ENCODE measurements around the gene FIGN.
A peak's percentile ranks its signal among the peaks of the same experiment; 100 is the strongest.

Gene FIGN

GRCh38 chr2:163709270-163709669 is 26.5 kb downstream of the FIGN start:
- no peak for DNase-seq (ENCODE audit: low spot score)

- no peak for DNase-seq (ENCODE audit: low spot score)
Observed at GRCh38 chr2:163708265-163708664, 27.5 kb downstream of the FIGN start.

DNA sequence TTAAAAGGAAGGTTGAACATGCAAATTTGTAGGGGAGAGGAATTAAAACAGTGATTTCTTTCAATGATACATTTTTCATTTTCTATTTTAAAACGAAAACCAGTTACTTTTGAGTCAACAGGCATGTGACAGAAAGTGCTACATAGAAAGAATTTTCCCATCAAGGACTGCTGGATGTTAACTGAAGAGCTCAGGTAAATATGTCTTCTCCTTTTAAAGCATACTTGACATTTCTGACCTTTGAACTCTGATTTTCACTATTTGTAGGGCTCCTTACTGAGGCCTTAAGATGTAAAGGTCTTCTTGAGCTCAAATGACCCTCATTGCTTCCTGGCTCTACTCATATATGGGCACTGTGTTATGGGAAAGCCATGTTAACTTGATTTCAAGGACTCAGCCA is 32.4 kb downstream of the FIGN start:
- no peak for DNase-seq (ENCODE audit: low spot score)

DNA sequence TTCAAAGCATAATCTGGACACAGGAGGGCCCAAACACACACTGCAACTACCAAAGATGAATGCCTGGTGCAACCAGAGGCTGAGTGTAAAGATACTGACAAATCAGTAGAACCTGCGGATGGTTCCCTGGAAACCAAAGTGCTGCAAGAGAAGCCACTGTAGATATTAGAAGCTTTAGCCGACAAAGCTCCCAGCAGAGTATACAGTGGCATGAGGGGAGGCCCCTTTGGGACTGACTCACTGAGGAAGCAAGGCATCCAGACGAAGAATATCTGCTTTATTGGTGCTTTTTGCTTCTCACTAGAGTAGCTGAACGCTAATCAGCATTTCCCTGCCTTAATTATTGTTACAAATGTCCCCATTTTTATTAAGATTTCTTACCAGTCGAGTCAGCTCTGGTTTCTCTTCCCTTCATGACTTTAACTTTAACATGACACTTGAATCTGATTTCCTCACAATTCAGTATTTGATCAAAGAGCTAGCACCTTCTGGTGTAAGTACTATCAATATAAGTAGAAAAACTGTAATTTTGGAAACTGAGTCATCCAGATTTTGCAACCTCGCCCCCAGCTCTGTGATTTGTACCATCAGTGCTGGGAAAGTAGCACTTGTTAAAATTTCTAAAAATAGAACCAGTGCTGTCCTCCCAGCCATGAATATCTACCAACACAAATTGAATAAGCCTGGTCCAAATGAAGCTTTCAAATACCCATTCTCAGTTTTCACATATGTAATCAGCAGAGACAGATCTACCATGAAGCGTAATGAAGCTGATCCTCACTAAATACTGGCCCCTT is 34.2 kb downstream of the FIGN start:
- DNase-seq (ENCODE audit: low spot score) = no peak

- DNase-seq (ENCODE audit: low spot score) = no peak
Observed at GRCh38 chr2:163698857-163699256, 37.0 kb downstream of the FIGN start.

- DNase-seq (ENCODE audit: low spot score) = no peak
Observed at GRCh38 chr2:163697846-163698637, 37.8 kb downstream of the FIGN start.

DNA sequence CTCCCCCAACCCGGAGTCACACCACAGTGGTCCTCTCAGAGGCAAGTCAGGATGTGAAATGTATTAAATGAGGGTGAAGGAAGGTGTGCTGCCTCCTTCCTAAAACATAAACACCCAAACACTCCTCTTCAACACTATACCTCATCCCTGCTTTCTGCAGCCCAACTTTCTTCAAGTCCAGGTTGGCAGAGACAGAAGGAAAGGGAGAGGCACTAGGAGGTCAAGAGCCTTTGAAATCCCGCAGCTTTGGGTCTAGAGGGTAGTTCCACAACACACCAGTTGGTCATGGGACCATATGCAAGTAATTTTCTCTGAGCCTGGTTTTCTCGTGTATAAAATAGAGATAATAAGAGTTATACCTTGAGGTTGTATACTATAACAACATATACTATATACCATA is 38.4 kb downstream of the FIGN start:
- no peak for DNase-seq (ENCODE audit: low spot score)

DNA sequence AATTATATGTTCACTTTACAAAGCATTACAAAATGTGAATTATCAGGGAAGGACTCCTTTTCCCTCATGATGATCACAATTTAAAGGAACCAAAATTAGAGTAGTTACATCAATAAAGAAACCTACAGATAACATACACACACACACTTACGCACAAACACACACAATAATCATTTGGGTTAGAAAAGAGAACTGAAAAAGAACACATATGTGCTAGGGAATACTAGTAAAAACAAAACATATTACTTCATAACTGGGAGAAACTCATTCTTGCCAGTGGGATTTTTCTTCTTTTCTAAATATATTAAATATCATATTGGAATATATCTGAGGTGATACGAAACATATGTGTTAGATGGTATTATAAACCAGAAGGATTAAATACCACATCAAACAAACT is 42.3 kb downstream of the FIGN start:
- DNase-seq (ENCODE audit: low spot score) = no peak

DNA sequence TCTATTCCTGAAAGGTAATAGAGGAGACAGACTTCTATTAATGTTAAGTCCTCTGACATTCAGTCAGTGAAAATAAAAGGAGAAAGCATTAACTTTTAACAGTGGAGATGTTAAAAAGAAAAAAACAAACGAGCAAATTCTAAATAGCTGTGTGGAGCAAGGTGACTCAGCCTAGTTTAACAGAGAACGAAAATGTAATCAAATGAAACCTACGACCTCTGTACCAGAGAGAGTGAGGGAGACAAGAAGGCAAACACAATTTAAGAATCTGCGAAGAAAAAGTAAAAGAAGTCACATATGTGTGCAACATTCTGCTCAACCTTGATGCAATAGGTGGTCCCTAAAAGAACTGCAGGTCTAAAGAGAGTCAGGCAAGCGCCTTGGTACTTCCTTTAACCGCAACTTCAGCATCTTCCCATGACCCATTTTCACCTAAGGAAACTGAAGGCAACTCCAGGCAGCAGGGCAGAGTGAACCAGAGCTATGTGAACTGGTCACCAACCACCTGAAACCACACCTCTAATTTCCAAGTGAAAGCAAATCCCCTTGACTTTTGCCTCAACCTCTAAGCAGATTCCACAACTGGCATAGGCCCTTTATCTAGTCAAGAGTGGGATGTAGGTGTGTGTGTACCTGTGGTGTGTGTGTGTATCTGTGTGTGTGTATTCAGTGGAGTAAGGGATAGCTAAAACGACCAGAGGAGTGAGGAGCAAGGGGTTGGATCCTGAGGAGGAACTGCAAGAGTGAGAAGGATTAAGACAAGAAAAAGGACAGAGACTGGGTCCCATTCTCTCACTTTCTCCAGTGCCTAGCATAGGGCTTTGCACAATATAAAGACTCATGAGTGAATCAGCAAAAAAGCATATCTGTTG is 43.0 kb downstream of the FIGN start:
- no peak for DNase-seq (ENCODE audit: low spot score)

DNA sequence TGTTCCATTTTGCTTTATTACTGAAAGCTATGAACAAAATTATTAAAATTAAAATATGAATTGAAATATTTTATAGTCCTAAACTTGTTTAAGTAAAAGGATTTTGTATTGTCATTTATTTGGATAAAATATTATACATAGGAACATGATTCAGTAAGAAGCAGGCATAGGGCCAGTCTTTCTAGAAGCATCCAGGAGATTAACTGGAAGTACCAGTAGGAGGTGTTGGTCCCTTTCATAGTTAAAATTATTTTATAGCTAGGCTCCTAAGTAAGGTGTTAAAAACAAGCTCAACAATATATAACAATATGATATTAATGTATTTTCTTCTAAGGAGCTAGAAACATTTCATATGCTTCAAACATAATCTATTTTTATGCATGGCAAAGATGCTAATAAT is 43.7 kb downstream of the FIGN start:
- no peak for DNase-seq (ENCODE audit: low spot score)

- no peak for DNase-seq (ENCODE audit: low spot score)
Observed at GRCh38 chr2:163690896-163691295, 44.9 kb downstream of the FIGN start.

- DNase-seq (ENCODE audit: low spot score) = no peak
Observed at GRCh38 chr2:163687217-163687616, 48.6 kb downstream of the FIGN start.

GRCh38 chr2:163686289-163686688 is 49.5 kb downstream of the FIGN start:
- no peak for DNase-seq (ENCODE audit: low spot score)

DNA sequence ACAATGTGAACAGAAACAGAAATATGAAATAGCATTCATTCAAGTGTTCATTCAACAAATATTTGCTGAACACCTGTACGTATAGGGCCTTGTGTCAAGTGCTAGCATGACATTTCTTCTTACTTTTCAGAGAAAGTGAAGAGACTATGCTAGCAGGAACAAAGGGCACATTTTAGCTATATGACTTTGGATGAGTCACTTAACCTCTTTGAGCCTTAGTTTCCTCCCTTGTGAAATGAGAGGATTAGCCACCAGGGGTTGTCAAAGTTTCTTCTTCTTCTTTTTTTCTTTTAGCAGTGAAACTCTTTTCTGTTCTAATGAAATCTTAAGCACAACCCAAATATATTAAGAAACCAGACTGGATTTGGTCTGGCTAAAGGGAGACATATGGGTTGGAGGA is 53.1 kb downstream of the FIGN start:
- DNase-seq (ENCODE audit: low spot score) = peak; percentile 15

GRCh38 chr2:163681745-163682144 is 54.1 kb downstream of the FIGN start:
- peak; percentile 68 for DNase-seq (ENCODE audit: low spot score)

DNA sequence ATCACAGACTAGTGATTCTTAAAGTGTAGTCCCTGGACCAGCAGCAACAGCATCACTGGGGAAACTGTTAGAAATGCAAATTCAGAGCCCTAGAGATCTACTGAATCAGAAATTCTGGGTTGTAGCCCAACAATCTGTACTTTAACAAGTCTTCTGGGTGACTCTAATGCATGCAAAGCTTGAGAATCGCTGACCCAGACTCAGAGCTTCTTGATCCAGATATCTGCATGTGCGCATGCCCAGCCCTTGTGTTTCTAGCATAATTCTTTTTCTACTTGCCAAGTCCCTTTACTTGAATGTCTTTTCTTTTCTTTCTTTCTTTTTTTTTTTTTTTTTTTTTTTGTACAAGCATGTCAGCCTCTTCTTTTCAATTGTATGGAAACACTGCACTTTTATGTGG is 60.4 kb downstream of the FIGN start:
- no peak for DNase-seq (ENCODE audit: low spot score)

GRCh38 chr2:163673522-163673921 is 62.3 kb downstream of the FIGN start:
- DNase-seq (ENCODE audit: low spot score) = no peak

- no peak for DNase-seq (ENCODE audit: low spot score)
Observed at GRCh38 chr2:163670929-163671328, 64.9 kb downstream of the FIGN start.

- DNase-seq (ENCODE audit: low spot score) = no peak
Observed at GRCh38 chr2:163669506-163669905, 66.3 kb downstream of the FIGN start.

- peak; percentile 55 for DNase-seq (ENCODE audit: low spot score)
Observed at GRCh38 chr2:163667064-163667887, 68.5 kb downstream of the FIGN start.

GRCh38 chr2:163665817-163666216 is 70.0 kb downstream of the FIGN start:
- DNase-seq (ENCODE audit: low spot score) = no peak

GRCh38 chr2:163665051-163665450 is 70.8 kb downstream of the FIGN start:
- no peak for DNase-seq (ENCODE audit: low spot score)
